Measurements from ENCODE around the gene CCDC91.

DNA sequence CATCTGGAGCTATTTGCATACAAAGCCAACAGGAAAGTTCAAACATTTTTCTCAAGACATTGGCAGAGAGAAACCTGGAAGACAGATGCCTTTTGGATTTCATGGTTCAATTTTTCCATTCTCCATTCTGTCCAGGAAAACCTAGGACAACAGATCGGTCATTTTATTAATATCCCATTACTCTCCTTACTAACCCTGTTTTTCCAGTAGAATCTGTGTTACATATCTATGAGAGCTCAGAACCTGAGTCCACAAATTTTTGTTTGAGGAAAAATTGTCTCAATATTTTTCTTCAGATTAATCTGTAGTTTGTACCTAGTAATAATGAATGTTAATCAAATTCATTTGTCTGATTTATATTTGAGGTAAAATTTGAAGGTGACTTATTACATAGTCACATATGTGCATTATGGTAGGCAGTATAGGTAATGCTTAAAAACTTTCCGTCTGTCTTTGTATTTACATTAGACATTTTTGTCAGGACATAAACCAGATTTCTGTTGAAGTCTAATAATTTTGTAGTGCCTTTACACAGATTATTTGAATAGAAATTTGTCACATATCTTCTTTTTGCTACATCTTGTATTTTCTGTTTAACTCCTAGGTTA, 75.3 kb downstream of the CCDC91 start:
- TF ChIP-seq POLR2AphosphoS5 (IDR thresholded peaks at IDR 0.05; ENCODE audit: borderline replicate concordance, low read depth, low read length) (no peak), EZH2 (IDR thresholded peaks at IDR 0.05) (no peak)
